Measurements from ENCODE around the gene NFATC2IP. TPM values are rescaled to one million over a fixed set of nuclear protein-coding genes. Genes with fewer than 3 reads are reported as not detected.

NFATC2IP gene
- total and polyA plus RNA-seq, 4 donors: 5.8 to 17.6 (median 11.9) TPM

- H3K9me3 ChIP-seq (ENCODE audit: control insufficient read depth in 4 of 4, low read length in 3 of 4): no peaks in the 10 kb centered on the region
- H3K4me3 ChIP-seq (ENCODE audit: low read depth in 1 of 3, low read length in 3 of 3): no peak within 1 kb of the TSS
- no peaks in the 10 kb centered on the region for H3K27me3 ChIP-seq (ENCODE audit: control insufficient read depth in 4 of 4, insufficient read depth in 4 of 4, low read length in 3 of 4)
- no peak within 1 kb of the TSS for H3K27ac ChIP-seq (ENCODE audit: low read depth in 1 of 2, low read length in 2 of 2)
- no peak for DNase-seq (ENCODE audit: low spot score)
- WGBS: 93% methylated on average over 10 of the region's 10 CpGs
- H3K36me3 ChIP-seq (ENCODE audit: control insufficient read depth in 4 of 4, insufficient read depth in 3 of 4, low read depth in 1 of 4, low read length in 3 of 4): no peaks in the 10 kb centered on the region
- TF ChIP-seq HNF4G (IDR thresholded peaks at IDR 0.05): no peak
- no peak for TF ChIP-seq FOXA2 (IDR thresholded peaks at IDR 0.05)
- TF ChIP-seq RAD21 (IDR thresholded peaks at IDR 0.05): no peak
- TF ChIP-seq HNF4A (conservative IDR thresholded peaks at IDR 0.05): no peak
- no peak for TF ChIP-seq CTCF (IDR thresholded peaks at IDR 0.05; ENCODE audit: low read depth, low read length, missing input control)
- no peak for TF ChIP-seq GABPA (IDR thresholded peaks at IDR 0.05 in 1 of 2, conservative IDR thresholded peaks at IDR 0.05 in 1 of 2)
- no peak for TF ChIP-seq MAX (IDR thresholded peaks at IDR 0.05)
- no peak for TF ChIP-seq JUND (IDR thresholded peaks at IDR 0.05)
- peaks cover 0 to 5% (median 0%) of the 10 kb centered on the region in 4 donors for H3K4me1 ChIP-seq (ENCODE audit: control insufficient read depth in 4 of 4, insufficient read depth in 4 of 4, low read length in 3 of 4)
- no peak within 1 kb of the TSS for H3K9ac ChIP-seq (ENCODE audit: low read depth in 1 of 2, low read length in 2 of 2)
Observed at GRCh38 chr16:28931801-28932225, 18.9 kb upstream of the NFATC2IP start, which contains the start of gene CD19. Gene CD19, plus strand, starts transcription at chr16:28931971. Its CDS starts 30 bp downstream, at chr16:28932001.

- no peaks in the 10 kb centered on the region for H3K36me3 ChIP-seq (ENCODE audit: control insufficient read depth in 4 of 4, insufficient read depth in 3 of 4, low read depth in 1 of 4, low read length in 3 of 4)
- H3K27ac ChIP-seq (ENCODE audit: low read depth in 1 of 2, low read length in 2 of 2): no peak overlapping the region
- no peak overlapping the region for H3K4me3 ChIP-seq (ENCODE audit: low read depth in 1 of 3, low read length in 3 of 3)
- no peaks in the 10 kb centered on the region for H3K27me3 ChIP-seq (ENCODE audit: control insufficient read depth in 4 of 4, insufficient read depth in 4 of 4, low read length in 3 of 4)
- H3K4me1 ChIP-seq (ENCODE audit: control insufficient read depth in 4 of 4, insufficient read depth in 4 of 4, low read length in 3 of 4): peaks cover 0 to 5% (median 0%) of the 10 kb centered on the region in 4 donors
- no peaks in the 10 kb centered on the region for H3K9me3 ChIP-seq (ENCODE audit: control insufficient read depth in 4 of 4, low read length in 3 of 4)
- TF ChIP-seq FOXA2 (IDR thresholded peaks at IDR 0.05) (no peak), TAF1 (conservative IDR thresholded peaks at IDR 0.05) (no peak), MAX (IDR thresholded peaks at IDR 0.05) (no peak), CTCF (IDR thresholded peaks at IDR 0.05; ENCODE audit: low read depth, low read length, missing input control) (no peak), YY1 (IDR thresholded peaks at IDR 0.05) (no peak), RAD21 (IDR thresholded peaks at IDR 0.05) (no peak), HNF4G (IDR thresholded peaks at IDR 0.05) (no peak), RXRA (IDR thresholded peaks at IDR 0.05) (no peak), HNF4A (conservative IDR thresholded peaks at IDR 0.05) (no peak), EGR1 (IDR thresholded peaks at IDR 0.05; ENCODE audit: low read depth in 2 of 2) (no peak), ZBTB33 (IDR thresholded peaks at IDR 0.05) (no peak), FOXA1 (IDR thresholded peaks at IDR 0.05) (no peak), SP1 (IDR thresholded peaks at IDR 0.05) (no peak), NR2F2 (IDR thresholded peaks at IDR 0.05) (no peak), GABPA (IDR thresholded peaks at IDR 0.05 in 1 of 2, conservative IDR thresholded peaks at IDR 0.05 in 1 of 2) (no peak), JUND (IDR thresholded peaks at IDR 0.05) (no peak), REST (IDR thresholded peaks at IDR 0.05) (no peak), ATF3 (IDR thresholded peaks at IDR 0.05) (no peak)
- 88% methylated on average over 20 of the region's 20 CpGs for WGBS
- H3K9ac ChIP-seq (ENCODE audit: low read depth in 1 of 2, low read length in 2 of 2): no peak overlapping the region
- no peak for DNase-seq (ENCODE audit: low spot score)
Observed at GRCh38 chr16:28932339-28933141, 18.2 kb upstream of the NFATC2IP start.

All from liver (tissue), 9 donors.